ENCODE measurements around the gene ANKRD33. TPM values are rescaled to one million over a fixed set of nuclear protein-coding genes. Genes with fewer than 3 reads are reported as not detected.

ANKRD33 gene
- total RNA-seq, 1 experiment from 2014 or later, result not detected

- intact Hi-C loops (cut with micrococcal nuclease), result loop anchor here (1.0 to 2.0 kb wide), 2 partner anchors 85 to 129 kb away; no protein-coding TSS in a partner anchor
- Mint-ChIP-seq H3K27me3 (ENCODE audit: insufficient read depth, unreplicated experiment) (no peaks in the 10 kb centered on the region), H3K36me3 (ENCODE audit: insufficient read depth, unreplicated experiment) (no peaks in the 10 kb centered on the region), H3K9me3 (ENCODE audit: unreplicated experiment) (no peaks in the 10 kb centered on the region), H3K4me3 (ENCODE audit: unreplicated experiment) (no peak overlapping the region), H3K27ac (ENCODE audit: low read depth, unreplicated experiment) (no peak overlapping the region), H3K4me1 (ENCODE audit: insufficient read depth, unreplicated experiment) (no peaks in the 10 kb centered on the region)
- no TSS peak for BruUV-seq (replicated peaks)
- POLR2A ChIA-PET, result no interaction called here
- CTCF ChIA-PET, result interaction anchor here (0.8 to 2.5 kb wide), 6 partner anchors 9 to 115 kb away, joined by 3 to 7 read pairs (median 5); no protein-coding TSS in a partner anchor
- no peak for DNase-seq (ENCODE audit: unreplicated experiment)
- no peak for TF ChIP-seq CTCF (IDR thresholded peaks at IDR 0.05; ENCODE audit: unreplicated experiment)
Measured at GRCh38 chr12:51895378-51896135, 7.7 kb downstream of the ANKRD33 start.

- POLR2A ChIA-PET, result no interaction called here
- H3K36me3 Mint-ChIP-seq (ENCODE audit: insufficient read depth, unreplicated experiment), result no peaks in the 10 kb centered on the region
- H3K27me3 Mint-ChIP-seq (ENCODE audit: insufficient read depth, unreplicated experiment), result no peaks in the 10 kb centered on the region
- no peak overlapping the region for H3K4me3 Mint-ChIP-seq (ENCODE audit: unreplicated experiment)
- H3K4me1 Mint-ChIP-seq (ENCODE audit: insufficient read depth, unreplicated experiment), result no peaks in the 10 kb centered on the region
- H3K9me3 Mint-ChIP-seq (ENCODE audit: unreplicated experiment), result no peaks in the 10 kb centered on the region
- no peak for TF ChIP-seq CTCF (IDR thresholded peaks at IDR 0.05; ENCODE audit: unreplicated experiment)
- H3K27ac Mint-ChIP-seq (ENCODE audit: low read depth, unreplicated experiment), result no peak overlapping the region
- no peak for DNase-seq (ENCODE audit: unreplicated experiment)
- CTCF ChIA-PET, result interaction anchor here (0.6 to 1.5 kb wide), 4 partner anchors 9 to 1784 kb away, joined by 3 to 5 read pairs (median 4); no protein-coding TSS in a partner anchor
- no TSS peak for BruUV-seq (replicated peaks)
- intact Hi-C loops (cut with micrococcal nuclease), result no loop called here
Measured at GRCh38 chr12:51896236-51896635, 8.3 kb downstream of the ANKRD33 start.

GRCh38 chr12:51897181-51897580 is 9.3 kb downstream of the ANKRD33 start:
- no peaks in the 10 kb centered on the region for H3K36me3 Mint-ChIP-seq (ENCODE audit: insufficient read depth, unreplicated experiment)
- intact Hi-C loops (cut with micrococcal nuclease), result no loop called here
- no peaks in the 10 kb centered on the region for H3K27me3 Mint-ChIP-seq (ENCODE audit: insufficient read depth, unreplicated experiment)
- CTCF ChIA-PET, result interaction anchor here (0.6 to 1.3 kb wide), 2 partner anchors 30 to 438 kb away, joined by 3 read pairs; no protein-coding TSS in a partner anchor
- no peaks in the 10 kb centered on the region for H3K4me1 Mint-ChIP-seq (ENCODE audit: insufficient read depth, unreplicated experiment)
- POLR2A ChIA-PET, result interaction anchor here (0.7 kb wide), 1 partner anchor 35 kb away, joined by 3 read pairs; no protein-coding TSS in a partner anchor
- no peak overlapping the region for H3K4me3 Mint-ChIP-seq (ENCODE audit: unreplicated experiment)
- H3K27ac Mint-ChIP-seq (ENCODE audit: low read depth, unreplicated experiment), result no peak overlapping the region
- H3K9me3 Mint-ChIP-seq (ENCODE audit: unreplicated experiment), result no peaks in the 10 kb centered on the region
- no peak for TF ChIP-seq CTCF (IDR thresholded peaks at IDR 0.05; ENCODE audit: unreplicated experiment)
- no TSS peak for BruUV-seq (replicated peaks)
- no peak for DNase-seq (ENCODE audit: unreplicated experiment)

GRCh38 chr12:51898506-51898905 is 10.6 kb downstream of the ANKRD33 start:
- H3K27ac Mint-ChIP-seq (ENCODE audit: low read depth, unreplicated experiment), result no peak overlapping the region
- H3K4me3 Mint-ChIP-seq (ENCODE audit: unreplicated experiment), result no peak overlapping the region
- BruUV-seq (replicated peaks), result no TSS peak
- intact Hi-C loops (cut with micrococcal nuclease), result no loop called here
- H3K27me3 Mint-ChIP-seq (ENCODE audit: insufficient read depth, unreplicated experiment), result no peaks in the 10 kb centered on the region
- no peak for DNase-seq (ENCODE audit: unreplicated experiment)
- no peaks in the 10 kb centered on the region for H3K4me1 Mint-ChIP-seq (ENCODE audit: insufficient read depth, unreplicated experiment)
- CTCF ChIA-PET, result interaction anchor here (0.7 to 1.3 kb wide), 2 partner anchors 29 to 346 kb away, joined by 3 read pairs; no protein-coding TSS in a partner anchor
- no peak for TF ChIP-seq CTCF (IDR thresholded peaks at IDR 0.05; ENCODE audit: unreplicated experiment)
- H3K9me3 Mint-ChIP-seq (ENCODE audit: unreplicated experiment), result no peaks in the 10 kb centered on the region
- POLR2A ChIA-PET, result interaction anchor here (0.6 kb wide), 1 partner anchor 11 kb away, joined by 3 read pairs; the partner anchor contains the start of gene ANKRD33
- H3K36me3 Mint-ChIP-seq (ENCODE audit: insufficient read depth, unreplicated experiment), result no peaks in the 10 kb centered on the region
